Esophagus muscularis mucosa (tissue), 4 donors: ENCODE results near the gene DCC.
"Not testable (repeated sequence)": the region's sequence is repeated elsewhere in the genome, so short reads cannot be mapped to it uniquely, and the experiment has no call there.

Source experiments
- CTCF ChIP-seq, 3 experiments: fragments of 200-600 bp in 2 of 3; fragments of 450-650 bp in 1 of 3; sonication (generic) in 2 of 3; IDR thresholded peaks; one replicate each; pipeline ENCODE4 v1.5.1; 2017 to 2019; ENCODE audit warnings: antibody characterized with exemption in 3 of 3, mild to moderate bottlenecking in 2 of 3, moderate library complexity in 1 of 3
- EP300 ChIP-seq: sonication (generic); formaldehyde crosslinking; IDR thresholded peaks from one replicate; pipeline ENCODE4 v1.6.1; 2017; ENCODE audit warnings: antibody characterized with exemption
- POLR2A ChIP-seq: fragments of 450-650 bp; IDR thresholded peaks from one replicate; pipeline ENCODE4 v1.6.1; 2017; ENCODE audit warnings: antibody characterized with exemption, moderate library complexity, mild to moderate bottlenecking, low read depth
- POLR2AphosphoS5 ChIP-seq, 2 donors: sonication (generic); formaldehyde crosslinking; IDR thresholded peaks; one replicate each; pipeline ENCODE4 v1.6.1; 2017; ENCODE audit warnings: antibody characterized with exemption in 2 of 2

GRCh38 chr18:52366851-52367250 lies 26.9 kb downstream of the DCC start:
- not testable (repeated sequence) for TF ChIP-seq CTCF (IDR thresholded peaks at IDR 0.05); POLR2AphosphoS5 (IDR thresholded peaks at IDR 0.05); POLR2A; EP300
